ENCODE measurements around the gene CENPX. TPM values are rescaled to one million over a fixed set of nuclear protein-coding genes. Genes with fewer than 3 reads are reported as not detected.
A peak's percentile ranks its signal among the peaks of the same experiment; 100 is the strongest.

The CENPX gene
- total and polyA plus RNA-seq, 2 of the 13 experiments (the other 11 are each of a cell fraction or from before 2014, with no cell fraction given), result 92.7 to 170 TPM

DNA sequence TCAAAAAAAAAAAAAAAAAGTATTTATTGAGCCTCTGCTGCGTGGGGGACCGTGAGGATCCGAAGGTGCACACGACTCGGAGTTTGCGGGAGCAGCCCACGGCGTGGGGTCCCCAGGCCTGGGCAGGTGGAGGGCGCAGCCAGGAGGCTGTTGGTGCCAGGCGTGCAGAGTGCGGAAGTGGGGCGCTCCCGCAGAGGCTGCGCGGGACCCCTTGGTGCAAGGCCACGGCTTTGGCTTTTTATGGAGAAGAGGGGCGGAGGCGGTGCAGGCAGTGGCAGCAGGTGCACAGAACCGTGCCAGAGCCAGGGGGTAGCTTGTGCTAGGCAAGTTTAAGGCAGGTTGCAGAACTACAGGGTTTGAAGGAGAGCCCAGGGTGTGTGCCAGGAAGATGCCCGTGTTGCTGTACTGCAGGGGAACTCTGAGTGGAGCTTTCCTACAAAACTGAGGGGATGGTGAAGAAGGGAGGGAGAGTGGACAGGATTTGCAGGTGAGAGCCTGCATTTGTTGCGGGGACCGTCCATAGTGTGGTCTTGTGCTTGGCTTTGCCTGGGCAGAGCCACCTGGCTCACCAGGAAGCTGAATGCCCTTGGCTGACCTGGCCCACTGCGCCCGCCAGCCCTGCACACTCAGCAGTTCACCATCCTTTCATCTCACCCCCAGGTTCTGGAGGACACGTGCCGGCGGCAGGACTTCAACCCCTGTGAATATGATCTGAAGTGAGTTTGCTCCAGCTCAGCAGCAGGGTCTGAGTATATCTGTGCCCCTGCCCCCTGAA, 44.0 kb downstream of the CENPX start (continued):
- TF ChIP-seq GABPB1 (CRISPR knock-in tag; IDR thresholded peaks at IDR 0.05) (no peak), ZNF878 (CRISPR knock-in tag; IDR thresholded peaks at IDR 0.05) (no peak), PHF21A (CRISPR knock-in tag; IDR thresholded peaks at IDR 0.05) (no peak), ZNF773 (CRISPR knock-in tag; IDR thresholded peaks at IDR 0.05; ENCODE audit: borderline replicate concordance) (no peak), NRL (CRISPR knock-in tag; IDR thresholded peaks at IDR 0.05; ENCODE audit: borderline replicate concordance) (peak; percentile 14; the same call in 1 of the 2 replicates), HDAC2 (CRISPR knock-in tag; IDR thresholded peaks at IDR 0.05) (no peak), MLXIP (CRISPR knock-in tag; IDR thresholded peaks at IDR 0.05; ENCODE audit: borderline replicate concordance) (no peak), CREB1 (IDR thresholded peaks at IDR 0.05) (no peak), CREB1 (CRISPR knock-in tag; IDR thresholded peaks at IDR 0.05) (no peak), ELF3 (CRISPR knock-in tag; IDR thresholded peaks at IDR 0.05) (0 out of 2 replicates have a peak, but pooled peaks have one; percentile 12), ZNF7 (CRISPR knock-in tag; IDR thresholded peaks at IDR 0.05) (no peak), SAFB2 (CRISPR knock-in tag; IDR thresholded peaks at IDR 0.05; ENCODE audit: borderline replicate concordance, low read depth) (no peak), ZFP37 (CRISPR knock-in tag; IDR thresholded peaks at IDR 0.05; ENCODE audit: borderline replicate concordance) (no peak), NFYC (CRISPR knock-in tag; IDR thresholded peaks at IDR 0.05) (no peak), SMARCC2 (IDR thresholded peaks at IDR 0.05) (no peak), HNRNPH1 (optimal IDR thresholded peaks at IDR 0.05; ENCODE audit: low read depth, low read length) (no peak)
- TF ChIP-seq, protein P1, sequence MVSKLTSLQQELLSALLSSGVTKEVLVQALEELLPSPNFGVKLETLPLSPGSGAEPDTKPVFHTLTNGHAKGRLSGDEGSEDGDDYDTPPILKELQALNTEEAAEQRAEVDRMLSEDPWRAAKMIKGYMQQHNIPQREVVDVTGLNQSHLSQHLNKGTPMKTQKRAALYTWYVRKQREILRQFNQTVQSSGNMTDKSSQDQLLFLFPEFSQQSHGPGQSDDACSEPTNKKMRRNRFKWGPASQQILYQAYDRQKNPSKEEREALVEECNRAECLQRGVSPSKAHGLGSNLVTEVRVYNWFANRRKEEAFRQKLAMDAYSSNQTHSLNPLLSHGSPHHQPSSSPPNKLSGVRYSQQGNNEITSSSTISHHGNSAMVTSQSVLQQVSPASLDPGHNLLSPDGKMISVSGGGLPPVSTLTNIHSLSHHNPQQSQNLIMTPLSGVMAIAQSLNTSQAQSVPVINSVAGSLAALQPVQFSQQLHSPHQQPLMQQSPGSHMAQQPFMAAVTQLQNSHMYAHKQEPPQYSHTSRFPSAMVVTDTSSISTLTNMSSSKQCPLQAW (CRISPR knock-in tag; IDR thresholded peaks at IDR 0.05), result no peak
- TF ChIP-seq, protein P2, sequence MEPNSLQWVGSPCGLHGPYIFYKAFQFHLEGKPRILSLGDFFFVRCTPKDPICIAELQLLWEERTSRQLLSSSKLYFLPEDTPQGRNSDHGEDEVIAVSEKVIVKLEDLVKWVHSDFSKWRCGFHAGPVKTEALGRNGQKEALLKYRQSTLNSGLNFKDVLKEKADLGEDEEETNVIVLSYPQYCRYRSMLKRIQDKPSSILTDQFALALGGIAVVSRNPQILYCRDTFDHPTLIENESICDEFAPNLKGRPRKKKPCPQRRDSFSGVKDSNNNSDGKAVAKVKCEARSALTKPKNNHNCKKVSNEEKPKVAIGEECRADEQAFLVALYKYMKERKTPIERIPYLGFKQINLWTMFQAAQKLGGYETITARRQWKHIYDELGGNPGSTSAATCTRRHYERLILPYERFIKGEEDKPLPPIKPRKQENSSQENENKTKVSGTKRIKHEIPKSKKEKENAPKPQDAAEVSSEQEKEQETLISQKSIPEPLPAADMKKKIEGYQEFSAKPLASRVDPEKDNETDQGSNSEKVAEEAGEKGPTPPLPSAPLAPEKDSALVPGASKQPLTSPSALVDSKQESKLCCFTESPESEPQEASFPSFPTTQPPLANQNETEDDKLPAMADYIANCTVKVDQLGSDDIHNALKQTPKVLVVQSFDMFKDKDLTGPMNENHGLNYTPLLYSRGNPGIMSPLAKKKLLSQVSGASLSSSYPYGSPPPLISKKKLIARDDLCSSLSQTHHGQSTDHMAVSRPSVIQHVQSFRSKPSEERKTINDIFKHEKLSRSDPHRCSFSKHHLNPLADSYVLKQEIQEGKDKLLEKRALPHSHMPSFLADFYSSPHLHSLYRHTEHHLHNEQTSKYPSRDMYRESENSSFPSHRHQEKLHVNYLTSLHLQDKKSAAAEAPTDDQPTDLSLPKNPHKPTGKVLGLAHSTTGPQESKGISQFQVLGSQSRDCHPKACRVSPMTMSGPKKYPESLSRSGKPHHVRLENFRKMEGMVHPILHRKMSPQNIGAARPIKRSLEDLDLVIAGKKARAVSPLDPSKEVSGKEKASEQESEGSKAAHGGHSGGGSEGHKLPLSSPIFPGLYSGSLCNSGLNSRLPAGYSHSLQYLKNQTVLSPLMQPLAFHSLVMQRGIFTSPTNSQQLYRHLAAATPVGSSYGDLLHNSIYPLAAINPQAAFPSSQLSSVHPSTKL (CRISPR knock-in tag; IDR thresholded peaks at IDR 0.05), result 0 out of 2 replicates have a peak, but pooled peaks have one; percentile 38
- TF ChIP-seq, protein P3, sequence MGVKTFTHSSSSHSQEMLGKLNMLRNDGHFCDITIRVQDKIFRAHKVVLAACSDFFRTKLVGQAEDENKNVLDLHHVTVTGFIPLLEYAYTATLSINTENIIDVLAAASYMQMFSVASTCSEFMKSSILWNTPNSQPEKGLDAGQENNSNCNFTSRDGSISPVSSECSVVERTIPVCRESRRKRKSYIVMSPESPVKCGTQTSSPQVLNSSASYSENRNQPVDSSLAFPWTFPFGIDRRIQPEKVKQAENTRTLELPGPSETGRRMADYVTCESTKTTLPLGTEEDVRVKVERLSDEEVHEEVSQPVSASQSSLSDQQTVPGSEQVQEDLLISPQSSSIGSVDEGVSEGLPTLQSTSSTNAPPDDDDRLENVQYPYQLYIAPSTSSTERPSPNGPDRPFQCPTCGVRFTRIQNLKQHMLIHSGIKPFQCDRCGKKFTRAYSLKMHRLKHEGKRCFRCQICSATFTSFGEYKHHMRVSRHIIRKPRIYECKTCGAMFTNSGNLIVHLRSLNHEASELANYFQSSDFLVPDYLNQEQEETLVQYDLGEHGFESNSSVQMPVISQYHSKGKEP (CRISPR knock-in tag; IDR thresholded peaks at IDR 0.05), result no peak
- TF ChIP-seq, protein P4, sequence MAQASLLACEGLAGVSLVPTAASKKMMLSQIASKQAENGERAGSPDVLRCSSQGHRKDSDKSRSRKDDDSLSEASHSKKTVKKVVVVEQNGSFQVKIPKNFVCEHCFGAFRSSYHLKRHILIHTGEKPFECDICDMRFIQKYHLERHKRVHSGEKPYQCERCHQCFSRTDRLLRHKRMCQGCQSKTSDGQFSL (CRISPR knock-in tag; IDR thresholded peaks at IDR 0.05), result no peak

Data from HepG2 (cell line).